T-helper 17 cell (primary cell): ENCODE measurements around the gene CUX1. TPM values are rescaled to one million over a fixed set of nuclear protein-coding genes. Genes with fewer than 3 reads are reported as not detected.
"Not testable (repeated sequence)": the region's sequence is repeated elsewhere in the genome, so short reads cannot be mapped to it uniquely, and the experiment has no call there.

Source experiments
- ATAC-seq: fragments of 150-1000 bp; cut with Tn5 transposase; 2 replicates; pipeline ENCODE4 v1.10.0; 2021; ENCODE audit warnings: mild to moderate bottlenecking, moderate library complexity
- DNase-seq, 3 donors: peaks; one replicate each; pipeline versions ENCODE4 v3.0.0 to v3.0.0-alpha.2; 2020 to 2021
- H3K9me3 ChIP-seq: one replicate; pipeline ENCODE4 v1.7.0; 2013; ENCODE audit warnings: low read length, mild to moderate bottlenecking; ENCODE audit not compliant: control insufficient read depth, poor library complexity, severe bottlenecking
- H3K27ac Mint-ChIP-seq: one replicate; pipeline ENCODE4 v1.8.0; 2022; ENCODE audit warnings: mild to moderate bottlenecking, moderate library complexity, mixed read lengths
- H3K27me3 Mint-ChIP-seq: one replicate; pipeline ENCODE4 v1.8.0; 2022; ENCODE audit warnings: mixed read lengths
- H3K36me3 Mint-ChIP-seq: one replicate; pipeline ENCODE4 v1.8.0; 2022; ENCODE audit warnings: low read depth, mixed read lengths
- H3K4me1 Mint-ChIP-seq: one replicate; pipeline ENCODE4 v1.8.0; 2022; ENCODE audit warnings: mild to moderate bottlenecking, mixed read lengths
- H3K4me3 Mint-ChIP-seq: one replicate; pipeline ENCODE4 v1.8.0; 2022; ENCODE audit warnings: mild to moderate bottlenecking, moderate library complexity, mixed read lengths
- total RNA-seq, 4 donors: library from RNA in 2 of 4; stranded (reverse) in 2 of 4; gene quantifications; one replicate each; pipeline ENCODE4 v1.2.3 and lab custom pipeline; 2022 to 2026

Gene CUX1
- total RNA-seq, 2 donors from 2014 or later: 35.6 to 52.8 TPM

DNA sequence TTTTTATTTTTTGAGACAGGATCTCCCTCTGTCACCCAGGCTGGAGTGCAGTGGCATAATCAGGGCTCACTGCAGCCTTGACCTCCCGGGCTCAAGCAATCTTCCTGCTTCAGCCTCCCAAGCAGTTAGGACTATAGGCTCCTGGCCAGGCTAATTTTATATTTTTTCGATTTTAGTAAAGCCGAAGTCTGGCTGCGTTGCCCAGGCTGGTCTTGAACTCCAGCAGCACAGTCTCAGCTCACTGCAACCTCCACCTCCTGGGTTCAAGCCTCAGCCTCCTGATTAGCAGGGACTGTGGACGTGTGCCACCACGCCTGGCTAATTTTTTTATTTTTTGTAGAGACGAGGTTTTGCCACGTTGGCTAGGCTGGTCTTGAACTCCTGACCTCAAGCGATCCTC, 225.4 kb downstream of the CUX1 start:
- not testable (repeated sequence) for H3K36me3 Mint-ChIP-seq, ATAC-seq, H3K4me1 Mint-ChIP-seq, H3K27me3 Mint-ChIP-seq, H3K27ac Mint-ChIP-seq, DNase-seq, H3K9me3 ChIP-seq, H3K4me3 Mint-ChIP-seq

DNA sequence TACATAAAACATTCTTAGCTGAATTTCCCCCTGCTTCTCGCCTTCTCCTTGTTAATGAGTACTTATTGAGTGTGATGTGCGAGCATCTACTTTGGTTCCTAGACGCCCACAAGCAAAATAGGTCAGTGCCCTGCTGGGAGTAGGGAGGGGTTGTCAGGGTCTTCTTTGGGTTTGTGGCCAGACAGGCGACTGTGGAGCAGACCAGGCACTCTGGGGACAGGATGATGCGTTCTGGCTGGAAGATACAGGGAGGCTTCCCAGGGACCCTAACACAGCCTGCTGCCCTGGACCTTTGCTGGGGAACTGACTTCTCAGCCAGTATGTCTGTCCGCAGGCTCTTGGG, 227.2 kb downstream of the CUX1 start:
- H3K36me3 Mint-ChIP-seq: no peaks in the 10 kb centered on the region
- H3K9me3 ChIP-seq: no peaks in the 10 kb centered on the region
- H3K4me3 Mint-ChIP-seq: no peak overlapping the region
- no peak overlapping the region for H3K27ac Mint-ChIP-seq
- H3K4me1 Mint-ChIP-seq: no peaks in the 10 kb centered on the region
- DNase-seq (no peak), ATAC-seq (no peak)
- H3K27me3 Mint-ChIP-seq: no peaks in the 10 kb centered on the region

DNA sequence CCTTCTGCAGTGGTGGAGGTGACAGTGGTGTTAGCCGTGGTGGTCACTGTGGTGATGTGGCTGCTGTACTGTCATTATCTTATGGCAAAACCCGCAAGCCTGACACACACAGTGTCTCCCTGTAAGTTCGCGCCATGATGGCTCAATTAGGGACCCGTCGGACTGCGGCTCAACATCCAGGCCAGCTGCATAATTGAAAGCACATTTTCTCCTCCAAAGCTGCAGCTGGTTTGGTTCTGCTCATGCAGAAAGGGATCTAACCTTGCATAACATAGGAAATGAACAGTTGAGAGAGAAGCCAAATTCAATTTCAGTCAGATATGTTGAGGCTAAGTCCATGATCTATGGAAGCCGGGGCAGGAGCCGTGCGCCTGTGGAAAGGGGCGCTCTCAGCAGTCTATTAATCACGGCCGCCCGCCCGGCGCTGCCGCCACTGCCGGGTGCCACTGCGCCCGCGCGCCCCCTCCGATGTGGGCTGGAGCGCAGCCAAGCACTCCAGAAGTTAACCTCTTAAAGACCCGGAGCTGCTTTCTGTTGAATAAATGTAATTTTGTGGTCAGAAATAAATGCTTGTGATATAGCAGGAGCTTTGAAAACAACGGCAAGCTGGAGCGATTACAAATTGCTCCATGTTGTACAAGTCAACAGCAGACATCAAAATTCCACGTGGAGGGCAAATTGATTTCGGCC, 227.7 kb downstream of the CUX1 start:
- H3K36me3 Mint-ChIP-seq: no peaks in the 10 kb centered on the region
- no peak overlapping the region for H3K27ac Mint-ChIP-seq
- no peaks in the 10 kb centered on the region for H3K9me3 ChIP-seq
- ATAC-seq: no peak
- H3K27me3 Mint-ChIP-seq: no peaks in the 10 kb centered on the region
- no peak for DNase-seq
- no peak overlapping the region for H3K4me3 Mint-ChIP-seq
- H3K4me1 Mint-ChIP-seq: no peaks in the 10 kb centered on the region

DNA sequence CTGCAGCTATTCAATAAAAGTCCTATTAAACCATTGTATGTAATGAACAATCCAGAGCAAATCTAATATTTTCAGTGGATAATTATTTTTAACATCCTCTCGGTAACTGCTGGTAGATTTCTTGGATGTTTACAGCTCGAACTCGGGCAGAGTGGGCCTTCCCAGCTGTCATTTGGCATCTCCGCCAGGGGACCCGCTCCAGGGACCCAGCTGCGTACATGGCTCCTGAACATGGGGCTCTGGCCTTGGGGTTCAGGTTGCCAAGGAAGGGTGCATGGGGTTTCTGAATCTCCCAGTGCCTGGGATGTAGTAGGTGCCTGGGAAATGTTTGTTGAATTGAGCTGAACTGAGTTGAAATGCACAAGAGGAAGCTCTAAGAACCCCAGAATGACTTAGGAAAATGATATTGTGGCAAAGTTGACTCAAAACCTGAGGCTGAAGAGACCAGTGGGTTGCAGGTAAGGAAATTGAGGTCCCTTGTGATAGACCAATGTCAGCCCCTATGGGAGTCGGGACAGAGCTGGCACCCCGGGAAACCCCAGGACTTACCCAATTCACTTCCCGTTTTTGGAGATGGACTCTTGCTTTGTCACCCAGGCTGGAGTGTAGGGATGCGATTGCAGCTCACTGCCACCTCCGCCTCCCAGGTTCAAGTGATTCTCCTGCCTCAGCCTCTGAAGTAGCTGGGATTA, 228.4 kb downstream of the CUX1 start:
- H3K27ac Mint-ChIP-seq: no peak overlapping the region
- H3K4me3 Mint-ChIP-seq: no peak overlapping the region
- no peaks in the 10 kb centered on the region for H3K36me3 Mint-ChIP-seq
- ATAC-seq (no peak), DNase-seq (no peak)
- no peaks in the 10 kb centered on the region for H3K9me3 ChIP-seq
- no peaks in the 10 kb centered on the region for H3K4me1 Mint-ChIP-seq
- H3K27me3 Mint-ChIP-seq: no peaks in the 10 kb centered on the region

DNA sequence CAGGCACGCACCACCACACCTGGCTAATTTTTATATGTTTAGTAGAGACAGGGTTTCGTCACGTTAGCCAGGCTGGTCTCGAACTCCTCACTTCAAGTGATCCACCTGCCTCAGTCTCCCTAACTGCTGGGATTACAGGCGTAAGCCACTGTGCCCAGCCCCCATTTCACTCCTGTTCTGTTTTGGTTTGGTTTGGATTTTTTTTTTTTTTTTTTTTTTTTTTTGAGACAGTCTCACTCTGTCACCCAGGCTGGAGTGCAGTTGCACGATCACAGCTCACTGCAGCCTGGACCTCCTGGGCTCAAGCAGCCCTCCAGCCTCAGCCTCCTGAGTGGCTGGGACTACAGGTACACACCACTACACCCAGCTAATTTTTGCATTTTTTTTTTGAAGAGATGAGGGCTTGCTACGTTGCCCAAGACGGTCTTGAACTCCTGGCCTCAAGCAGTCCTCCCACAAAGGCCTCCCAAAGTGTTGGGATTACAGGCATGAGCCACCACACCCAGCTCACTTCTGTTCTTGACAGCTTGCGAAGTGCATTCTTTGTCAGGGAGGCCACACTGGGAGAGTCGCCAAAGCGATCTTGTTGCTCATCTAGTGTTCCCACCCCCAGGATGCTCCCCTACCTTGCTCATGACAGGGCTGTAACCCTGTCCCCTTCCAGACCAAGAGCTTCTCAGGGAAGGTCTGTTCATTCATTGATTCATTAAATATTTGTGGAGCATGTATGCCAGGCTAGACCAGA, 229.1 kb downstream of the CUX1 start:
- Mint-ChIP-seq H3K27me3 (no peaks in the 10 kb centered on the region), H3K36me3 (no peaks in the 10 kb centered on the region), H3K4me3 (no peak overlapping the region), H3K4me1 (no peaks in the 10 kb centered on the region), H3K27ac (no peak overlapping the region)
- ATAC-seq: no peak
- H3K9me3 ChIP-seq: no peaks in the 10 kb centered on the region
- no peak for DNase-seq

DNA sequence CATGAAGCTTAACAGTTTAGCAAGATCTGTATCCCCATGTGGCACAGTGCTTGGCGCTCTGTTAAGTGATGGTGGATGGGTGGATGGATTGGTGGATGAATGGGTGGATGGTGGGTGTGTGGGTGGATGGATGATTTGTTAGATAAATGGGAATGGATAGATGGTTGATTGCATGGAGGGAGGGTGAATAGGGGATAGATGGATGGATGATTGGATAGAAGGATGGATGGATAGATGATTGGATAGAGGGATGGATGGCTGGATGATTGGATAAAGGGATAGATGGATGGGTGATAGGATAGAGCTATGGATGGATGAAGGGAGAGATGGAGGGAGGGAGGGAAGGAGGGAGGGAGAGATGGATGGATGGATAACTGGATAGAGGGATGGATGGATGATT, 229.7 kb downstream of the CUX1 start:
- Mint-ChIP-seq H3K4me1 (no peaks in the 10 kb centered on the region), H3K27me3 (no peaks in the 10 kb centered on the region), H3K27ac (no peak overlapping the region), H3K36me3 (no peaks in the 10 kb centered on the region), H3K4me3 (no peak overlapping the region)
- H3K9me3 ChIP-seq: no peaks in the 10 kb centered on the region
- no peak for ATAC-seq
- DNase-seq: no peak

DNA sequence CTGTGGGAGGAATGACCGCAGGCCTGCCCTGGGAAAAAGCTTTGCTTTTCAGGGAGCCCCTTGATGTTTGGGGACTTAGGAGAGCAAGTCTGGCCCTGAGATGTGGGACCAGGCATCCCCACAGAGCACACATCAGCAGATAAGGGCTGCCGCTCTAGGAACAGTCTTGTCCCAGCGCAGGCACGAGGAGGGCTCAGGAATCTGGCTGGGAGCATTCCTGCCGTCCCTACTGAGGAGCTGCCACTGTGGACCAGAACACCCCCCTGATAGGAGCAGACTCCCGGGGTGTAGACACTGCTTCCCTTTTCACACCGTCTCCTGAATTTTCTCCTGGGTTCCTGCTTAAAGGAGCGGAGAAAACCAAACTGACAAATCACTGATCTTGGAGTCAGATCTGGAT, 232.3 kb downstream of the CUX1 start:
- Mint-ChIP-seq H3K27me3 (no peaks in the 10 kb centered on the region), H3K27ac (no peak overlapping the region), H3K36me3 (no peaks in the 10 kb centered on the region), H3K4me1 (no peaks in the 10 kb centered on the region), H3K4me3 (no peak overlapping the region)
- ATAC-seq (no peak), DNase-seq (no peak)
- peaks cover 1% of the 10 kb centered on the region for H3K9me3 ChIP-seq

DNA sequence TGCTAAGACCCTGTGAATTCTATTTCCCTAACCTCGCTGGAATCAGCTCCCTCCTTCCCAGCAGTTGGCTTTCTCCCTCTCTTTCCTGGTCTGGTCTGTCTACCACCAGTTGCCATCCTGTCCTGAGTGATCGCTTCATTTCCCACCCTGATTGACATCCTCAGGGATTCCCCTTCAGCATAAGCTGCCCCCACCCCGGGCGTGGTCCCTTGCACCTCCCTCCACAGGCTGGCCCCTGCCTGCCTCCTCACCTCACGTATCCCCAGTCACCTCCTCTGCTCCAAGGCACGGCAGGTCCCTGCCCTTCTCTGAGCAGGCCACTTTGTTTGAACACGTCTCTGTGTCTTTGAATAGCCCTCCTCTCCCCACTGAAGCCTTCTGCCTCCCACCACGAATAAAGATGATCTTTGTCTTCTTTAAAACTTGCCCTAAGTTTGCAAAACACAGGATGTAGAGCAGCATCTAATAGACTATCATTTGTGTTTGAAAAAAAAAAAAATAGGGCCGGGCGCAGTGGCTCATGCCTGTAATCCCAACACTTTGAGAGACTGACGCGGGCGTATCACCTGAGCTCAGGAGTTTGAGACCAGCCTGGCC, 233.5 kb downstream of the CUX1 start:
- DNase-seq (no peak), ATAC-seq (no peak)
- Mint-ChIP-seq H3K27ac (no peak overlapping the region), H3K4me1 (no peaks in the 10 kb centered on the region), H3K27me3 (no peaks in the 10 kb centered on the region), H3K4me3 (no peak overlapping the region), H3K36me3 (peaks cover 2% of the 10 kb centered on the region)
- peaks cover 2% of the 10 kb centered on the region for H3K9me3 ChIP-seq

DNA sequence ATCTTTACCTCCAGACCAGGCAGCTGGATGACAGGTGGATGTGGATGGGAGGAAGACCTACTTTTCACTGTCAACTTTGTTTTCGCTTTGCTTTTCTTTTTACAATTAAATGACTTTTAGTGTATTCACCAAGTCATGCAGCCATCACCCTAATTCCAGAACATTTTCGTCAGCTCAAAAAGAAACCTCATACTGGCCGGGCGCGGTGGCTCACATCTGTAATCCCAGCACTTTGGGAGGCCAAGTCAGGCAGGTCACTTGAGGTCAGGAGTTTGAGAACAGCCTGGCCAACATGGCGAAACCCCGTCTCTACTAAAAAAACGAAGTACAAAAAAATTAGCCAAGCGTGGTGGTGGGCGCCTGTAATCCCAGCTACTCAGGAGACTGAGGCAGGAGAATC, 234.3 kb downstream of the CUX1 start:
- not testable (repeated sequence) for H3K4me1 Mint-ChIP-seq, ATAC-seq, H3K27ac Mint-ChIP-seq, H3K27me3 Mint-ChIP-seq, H3K4me3 Mint-ChIP-seq, DNase-seq, H3K9me3 ChIP-seq, H3K36me3 Mint-ChIP-seq

DNA sequence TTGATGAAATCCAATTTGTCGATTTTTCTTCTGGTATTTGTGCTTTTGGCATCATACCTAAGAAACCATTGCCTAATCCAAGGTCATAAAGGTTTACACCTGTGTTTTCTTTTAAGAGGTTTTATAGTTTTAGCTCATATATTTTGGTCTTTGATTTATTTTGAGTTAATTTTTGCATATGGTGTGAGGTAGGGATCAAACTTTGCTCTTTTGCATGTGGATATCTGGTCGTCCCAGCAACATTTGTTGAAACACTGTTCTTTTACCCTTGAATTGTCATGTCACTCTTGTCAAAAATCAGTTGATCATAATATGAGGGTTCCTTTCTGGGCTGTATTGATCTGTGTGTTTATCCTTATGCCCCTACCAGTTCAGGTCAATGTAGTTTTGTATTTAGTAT, 236.7 kb downstream of the CUX1 start:
- DNase-seq (no peak), ATAC-seq (no peak)
- H3K4me3 Mint-ChIP-seq: no peak overlapping the region
- no peaks in the 10 kb centered on the region for H3K4me1 Mint-ChIP-seq
- H3K27me3 Mint-ChIP-seq: no peaks in the 10 kb centered on the region
- H3K9me3 ChIP-seq: peaks cover 2% of the 10 kb centered on the region
- H3K27ac Mint-ChIP-seq: no peak overlapping the region
- H3K36me3 Mint-ChIP-seq: peaks cover 4% of the 10 kb centered on the region

DNA sequence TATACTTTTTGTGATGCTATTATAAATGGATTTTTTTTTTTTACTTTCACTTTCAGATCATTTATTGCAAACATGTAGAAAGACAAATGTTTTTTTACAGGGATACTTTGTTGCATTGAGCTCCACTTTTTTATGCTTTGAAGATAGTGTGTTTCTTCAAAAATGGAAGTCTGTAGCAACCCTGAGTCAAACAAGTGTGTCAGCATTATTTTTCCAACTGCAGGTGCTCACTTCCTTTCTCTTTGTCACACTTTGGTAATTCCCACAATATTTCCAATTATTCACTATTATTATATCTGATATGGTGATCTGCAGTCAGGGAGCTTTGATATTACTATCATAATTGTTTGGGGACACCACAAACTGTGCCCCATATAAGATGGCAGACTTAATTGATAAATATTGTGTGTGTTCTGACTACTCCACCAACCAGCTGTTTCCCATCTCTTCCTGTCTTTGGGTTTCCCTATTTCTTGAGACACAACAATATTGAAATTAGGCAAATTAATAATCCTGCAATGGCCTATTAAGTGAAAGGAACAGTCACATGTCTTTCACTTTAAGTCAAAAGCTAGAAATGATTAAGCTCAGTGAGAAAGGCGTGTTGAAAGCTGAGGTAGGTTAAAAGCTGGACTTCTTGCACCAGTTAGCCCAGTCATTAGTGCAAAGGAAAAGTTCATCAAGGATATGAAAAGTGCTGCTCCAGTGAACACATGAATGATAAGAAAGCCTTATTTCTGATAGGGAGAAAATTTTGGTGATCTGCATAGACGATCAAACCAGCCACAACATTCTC, 238.0 kb downstream of the CUX1 start:
- no peak for ATAC-seq
- H3K27ac Mint-ChIP-seq: no peak overlapping the region
- no peak overlapping the region for H3K4me3 Mint-ChIP-seq
- peaks cover 4% of the 10 kb centered on the region for H3K36me3 Mint-ChIP-seq
- H3K27me3 Mint-ChIP-seq: no peaks in the 10 kb centered on the region
- DNase-seq: no peak
- no peaks in the 10 kb centered on the region for H3K4me1 Mint-ChIP-seq
- H3K9me3 ChIP-seq: peaks cover 2% of the 10 kb centered on the region

DNA sequence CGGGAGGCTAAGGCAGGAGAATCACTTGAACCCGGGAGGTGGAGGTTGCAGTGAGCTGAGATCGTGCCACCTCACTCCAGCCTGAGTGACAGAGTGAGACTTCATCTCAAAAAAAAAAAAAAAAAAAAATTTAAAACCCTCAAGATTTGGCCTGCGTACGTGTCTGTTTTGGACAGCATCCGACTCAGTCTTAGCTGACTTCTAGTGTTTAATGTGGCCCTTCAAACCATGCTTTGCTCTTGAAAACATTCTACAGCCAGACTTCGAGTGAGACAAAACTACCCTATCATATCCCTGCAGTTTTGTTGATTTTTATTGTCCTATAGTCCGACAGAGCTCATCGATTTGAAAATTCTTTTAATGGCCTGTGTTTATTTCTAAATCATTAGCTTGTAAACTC, 242.1 kb downstream of the CUX1 start:
- H3K27ac Mint-ChIP-seq: peak overlapping the region; percentile 19
- H3K36me3 Mint-ChIP-seq: peaks cover 4% of the 10 kb centered on the region
- peaks cover 2% of the 10 kb centered on the region for H3K4me1 Mint-ChIP-seq
- no peak overlapping the region for H3K4me3 Mint-ChIP-seq
- peaks cover 2% of the 10 kb centered on the region for H3K9me3 ChIP-seq
- DNase-seq (no peak), ATAC-seq (no peak)
- no peaks in the 10 kb centered on the region for H3K27me3 Mint-ChIP-seq
